T47D (cell line): ENCODE measurements around the gene RTL3.
A peak's percentile ranks its signal among the peaks of the same experiment; 100 is the strongest.
"Not testable (repeated sequence)": the region's sequence is repeated elsewhere in the genome, so short reads cannot be mapped to it uniquely, and the experiment has no call there.

Source experiments
- DNase-seq, 2 experiments: peaks; one replicate each; pipeline versions ENCODE4 v3.0.0 to v3.0.0-alpha.2; 2011 to 2012; ENCODE audit warnings: low read depth in 1 of 2, low spot score in 1 of 2
- JUND ChIP-seq: IDR thresholded peaks from 2 replicates; pipeline ENCODE4 v1.6.1; 2012; ENCODE audit warnings: low read depth
- in situ Hi-C: cut with HindIII; loops from 2 replicates; pipeline ENCODE4 v1.10.0; 2016; ENCODE audit warnings: low sequenced_read_pairs, low pct_unique_long_range_greater_than_20kb

RTL3 gene

GRCh38 chrX:78653118-78653822, 5.9 kb downstream of the RTL3 start:
- in situ Hi-C loops = no loop called here
- DNase-seq = no peak
- no peak for TF ChIP-seq JUND

GRCh38 chrX:78650906-78651437, 8.2 kb downstream of the RTL3 start:
- no peak for DNase-seq
- in situ Hi-C loops = no loop called here
- TF ChIP-seq JUND = no peak

DNA sequence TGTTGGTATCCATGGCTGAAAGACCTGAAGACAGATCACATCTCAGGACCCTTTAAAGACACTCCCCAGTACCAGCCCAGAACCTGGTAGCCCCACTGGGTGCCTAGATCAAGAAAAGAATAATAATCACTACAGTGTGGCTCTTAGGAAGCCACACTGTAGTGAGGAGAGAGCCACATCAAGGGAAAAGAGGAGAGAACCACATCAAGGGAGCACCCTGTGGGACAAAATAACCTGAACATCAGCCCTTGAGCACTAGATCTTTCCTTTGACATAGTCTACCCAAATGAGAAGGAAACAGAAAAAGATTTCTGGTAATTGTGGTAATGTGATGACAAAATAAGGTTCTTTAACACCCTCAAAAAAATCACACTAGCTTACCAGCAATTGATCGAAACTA, 15.3 kb downstream of the RTL3 start:
- no peak for DNase-seq
- in situ Hi-C loops = no loop called here
- no peak for TF ChIP-seq JUND

GRCh38 chrX:78643096-78643495, 16.0 kb downstream of the RTL3 start:
- in situ Hi-C loops = no loop called here
- TF ChIP-seq JUND = no peak
- no peak for DNase-seq

DNA sequence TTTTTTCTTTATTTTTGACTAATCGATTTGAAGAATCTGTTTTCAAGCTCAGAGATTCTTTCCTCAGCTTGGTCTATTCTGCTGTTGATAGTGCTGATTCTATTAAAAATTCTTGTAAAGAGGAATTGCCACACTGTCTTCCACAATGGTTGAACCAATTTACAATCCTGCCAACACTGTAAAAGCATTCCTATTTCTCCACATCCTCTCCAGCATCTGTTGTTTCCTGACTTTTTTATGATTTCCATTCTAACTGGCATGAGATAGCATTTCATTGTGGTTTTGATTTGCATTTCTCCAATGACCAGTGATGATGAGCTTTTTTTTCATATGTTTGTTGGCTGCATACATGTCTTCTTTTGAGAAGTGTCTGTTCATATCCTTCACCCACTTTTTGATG, 23.0 kb downstream of the RTL3 start:
- DNase-seq, in situ Hi-C loops: not testable (repeated sequence)

DNA sequence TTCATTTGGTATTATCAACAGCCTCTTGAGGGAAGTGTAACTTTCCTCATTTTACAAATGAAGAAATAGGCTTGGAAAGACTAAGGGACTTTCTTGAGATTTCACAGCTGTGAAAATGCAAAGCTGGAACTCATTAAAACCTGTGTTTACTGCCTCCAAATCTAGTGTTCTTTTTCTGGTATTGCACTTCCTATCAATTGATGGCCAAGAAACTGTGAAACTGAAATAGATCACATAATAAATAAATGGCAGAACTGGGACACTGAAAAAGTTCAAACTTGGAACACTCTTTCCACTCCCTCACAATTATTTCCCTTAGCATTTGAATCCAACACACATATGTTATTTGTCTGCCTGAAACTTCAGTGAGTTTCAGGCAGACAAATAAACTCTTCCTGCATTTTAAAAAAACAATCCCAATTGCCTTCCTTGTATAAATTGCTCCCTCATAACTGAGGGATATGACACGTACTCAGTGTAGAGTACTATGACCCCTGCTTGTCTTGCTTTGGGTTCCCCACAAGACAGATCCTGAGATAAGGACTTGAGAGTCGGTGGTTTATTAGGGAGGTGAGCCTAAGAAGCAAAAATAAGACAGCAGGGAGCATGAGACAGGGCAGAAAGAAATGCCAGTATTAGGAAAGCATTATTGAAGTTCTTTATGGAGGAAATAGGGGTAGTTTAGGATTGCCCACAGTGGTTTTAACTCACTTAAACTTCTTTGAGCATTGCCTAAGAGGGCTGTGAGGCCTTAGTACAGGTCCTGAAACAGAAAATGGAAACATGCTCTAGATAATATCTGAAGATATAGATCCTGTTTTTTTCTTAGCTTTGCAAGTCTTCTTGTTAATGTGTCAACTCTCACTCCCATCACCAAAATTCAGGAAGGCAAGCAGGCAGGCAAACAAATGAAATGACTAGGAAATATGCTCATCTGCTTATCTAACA, 33.9 kb downstream of the RTL3 start:
- in situ Hi-C loops = no loop called here
- TF ChIP-seq JUND = no peak
- DNase-seq = no peak

- in situ Hi-C loops = no loop called here
- DNase-seq = no peak
- no peak for TF ChIP-seq JUND
These were observed 34.7 kb downstream of the RTL3 start for GRCh38 chrX:78624426-78624825.

GRCh38 chrX:78622831-78623230, 36.3 kb downstream of the RTL3 start:
- in situ Hi-C loops = no loop called here
- no peak for DNase-seq
- TF ChIP-seq JUND = no peak

DNA sequence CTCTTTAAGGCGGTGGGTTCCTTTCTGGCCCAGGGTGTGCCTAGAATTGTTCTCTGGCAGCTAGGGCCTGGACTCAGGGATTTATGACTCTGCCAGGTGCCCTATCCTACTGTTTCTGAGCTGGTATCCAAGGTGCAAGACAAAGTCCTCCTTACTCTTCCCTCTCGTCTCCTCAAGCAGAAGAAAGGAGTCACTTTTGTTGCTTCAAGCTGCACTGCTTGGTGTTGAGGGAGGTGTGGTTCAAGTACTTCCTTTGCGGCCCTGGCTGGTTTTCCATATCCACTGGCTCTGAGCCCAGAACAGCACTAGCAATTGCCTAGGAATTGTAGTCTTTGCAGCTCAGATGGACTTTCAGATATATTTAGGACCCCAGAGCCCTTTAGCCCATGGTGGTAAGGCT, 39.3 kb downstream of the RTL3 start:
- DNase-seq = no peak
- in situ Hi-C loops = no loop called here
- TF ChIP-seq JUND = no peak

GRCh38 chrX:78618987-78619386, 40.1 kb downstream of the RTL3 start:
- in situ Hi-C loops = no loop called here
- TF ChIP-seq JUND = no peak

DNA sequence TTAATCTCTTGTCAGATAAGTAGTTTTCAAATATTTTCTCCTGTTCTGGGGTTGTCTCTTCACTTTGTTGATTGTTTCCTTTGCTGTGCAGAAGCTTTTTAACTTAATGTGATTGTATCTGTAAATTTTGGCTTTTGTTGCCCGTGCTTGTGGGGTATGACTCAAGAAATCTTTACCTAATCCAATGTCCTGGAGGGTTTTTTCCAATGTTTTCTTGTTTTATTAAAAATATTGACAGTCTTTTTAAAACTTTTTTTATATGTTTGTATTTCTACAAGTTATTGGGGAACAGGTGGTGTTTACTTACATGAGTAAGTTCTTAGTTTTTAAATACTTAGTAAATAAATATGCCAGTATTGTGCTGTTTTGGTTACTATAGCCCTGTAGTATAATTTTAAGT, 44.9 kb downstream of the RTL3 start:
- DNase-seq = peak in 1 of 2 experiments; percentile 48
- in situ Hi-C loops = no loop called here
- TF ChIP-seq JUND = no peak

More at GRCh38 chrX:78618987-78619386, 40.1 kb downstream of the RTL3 start:
- no peak for DNase-seq
